HCT116 (cell line): ENCODE data around the gene USP48. TPM values are rescaled to one million over a fixed set of nuclear protein-coding genes. Genes with fewer than 3 reads are reported as not detected.

Experiments used
- ATAC-seq: fragments of 200-7000 bp; cut with Tn5 transposase; 2 replicates; pipeline ENCODE4 v1.9.1; 2020; ENCODE audit warnings: mild to moderate bottlenecking, moderate library complexity
- BruUV-seq: library from RNA; stranded (reverse); fragments of 400-500 nt; replicated peaks from 2 replicates; lab custom pipeline; 2021; lab: Mats Ljungman, UMichigan
- CTCF ChIA-PET: fragments of 300-600 bp; sonication (Branson Sonifier 250); formaldehyde crosslinking; loops from one replicate; lab custom pipeline; 2021; ENCODE audit warnings: antibody characterized with exemption; lab: Charles Lee
- POLR2A ChIA-PET: fragments of 300-600, 350-600 bp; sonication (Branson Sonifier 250); formaldehyde crosslinking; loops from one replicate; lab custom pipeline; 2021; ENCODE audit warnings: antibody characterized with exemption; lab: Charles Lee
- RAD21 ChIA-PET, 2 experiments: fragments of 300-600 bp; sonication (Branson Sonifier 250); formaldehyde crosslinking; loops; one replicate each; lab custom pipeline; 2023; ENCODE audit warnings: low total read pairs in 2 of 2; ENCODE audit not compliant: uncharacterized antibody in 2 of 2, unreplicated experiment in 2 of 2, low non-redundant PET in 1 of 2; lab: Charles Lee
- DNase-seq: peaks from one replicate; pipeline ENCODE4 v3.0.0-alpha.2; 2010; ENCODE audit warnings: low read depth, low spot score
- H2AFZ ChIP-seq: fragments of 200-600 bp; shearing (Covaris generic), sonication (generic); 2 replicates; pipeline ENCODE4 v1.6.1; 2017; ENCODE audit warnings: low read depth, mixed run types, mixed read lengths, antibody characterized with exemption, low read length; ENCODE audit not compliant: poor library complexity, severe bottlenecking
- H3K27ac ChIP-seq: 2 replicates; pipeline ENCODE4 v1.5.1; 2012; ENCODE audit warnings: low read depth, low read length
- H3K27me3 ChIP-seq: fragments of 200-600 bp; sonication (generic); 2 replicates; pipeline ENCODE4 v1.6.1; 2016; ENCODE audit warnings: mixed run types, low read length, mixed read lengths; ENCODE audit not compliant: insufficient read depth
- H3K36me3 ChIP-seq, 2 experiments: fragments of 200-500 bp in 1 of 2; fragments of 200-600 bp in 1 of 2; sonication (Bioruptor generic) in 1 of 2; sonication (generic) in 1 of 2; 2 replicates each; pipeline versions ENCODE4 v1.5.1 to v1.6.1; 2014 to 2016; ENCODE audit warnings: low read length in 2 of 2, inconsistent platforms in 1 of 2, mixed read lengths in 1 of 2, mixed run types in 1 of 2; ENCODE audit not compliant: insufficient read depth in 2 of 2, control insufficient read depth in 1 of 2
- H3K4me1 ChIP-seq, 2 experiments: fragments of 200-600 bp in 1 of 2; sonication (generic) in 1 of 2; 2 replicates each; pipeline versions ENCODE4 v1.5.1 to v1.6.1; 2012 to 2017; ENCODE audit warnings: low read length in 2 of 2, inconsistent platforms in 1 of 2, mild to moderate bottlenecking in 1 of 2, mixed read lengths in 1 of 2, mixed run types in 1 of 2, moderate library complexity in 1 of 2; ENCODE audit not compliant: insufficient read depth in 2 of 2, control insufficient read depth in 1 of 2
- H3K4me2 ChIP-seq: fragments of 200-600 bp; sonication (generic); 2 replicates; pipeline ENCODE4 v1.6.1; 2017; ENCODE audit warnings: mixed run types, low read length, mixed read lengths
- H3K4me3 ChIP-seq, 2 experiments: fragments of 200-600 bp in 1 of 2; sonication (generic) in 1 of 2; replicated peaks in 1 of 2; 2 replicates each; pipeline ENCODE4 v1.5.1; 2011 to 2016; ENCODE audit warnings: low read length in 2 of 2, control low read depth in 1 of 2, low read depth in 1 of 2, mild to moderate bottlenecking in 1 of 2, mixed read lengths in 1 of 2, mixed run types in 1 of 2
- H3K79me2 ChIP-seq: fragments of 200-600 bp; sonication (generic); 2 replicates; pipeline ENCODE4 v1.6.1; 2017; ENCODE audit warnings: mild to moderate bottlenecking, mixed run types, low read length, moderate library complexity, mixed read lengths; ENCODE audit not compliant: insufficient read depth
- H3K9ac ChIP-seq: fragments of 200-600 bp; sonication (generic); 2 replicates; pipeline ENCODE4 v1.6.1; 2016; ENCODE audit warnings: low read length, mixed read lengths
- H3K9me2 ChIP-seq: fragments of 200-600 bp; sonication (generic), shearing (Covaris generic); 2 replicates; pipeline ENCODE4 v1.6.1; 2017; ENCODE audit warnings: mixed run types, mild to moderate bottlenecking, moderate library complexity; ENCODE audit not compliant: insufficient read depth
- H3K9me3 ChIP-seq, 2 experiments: fragments of 200-500 bp in 1 of 2; fragments of 200-600 bp in 1 of 2; sonication (Bioruptor generic) in 1 of 2; sonication (generic) in 1 of 2; 2 replicates each; pipeline ENCODE4 v1.6.1; 2014 to 2017; ENCODE audit warnings: low read length in 2 of 2, mixed read lengths in 2 of 2, inconsistent platforms in 1 of 2, low read depth in 1 of 2, mild to moderate bottlenecking in 1 of 2, mixed run types in 1 of 2, moderate library complexity in 1 of 2; ENCODE audit not compliant: control insufficient read depth in 1 of 2, insufficient read depth in 1 of 2
- H4K20me1 ChIP-seq: fragments of 200-600 bp; sonication (generic), shearing (Covaris generic); 2 replicates; pipeline ENCODE4 v1.6.1; 2017; ENCODE audit warnings: mixed run types, mild to moderate bottlenecking, moderate library complexity; ENCODE audit not compliant: insufficient read depth
- ATF3 ChIP-seq: IDR thresholded peaks from 2 replicates; pipeline ENCODE4 v1.6.1; 2012
- CBX3 ChIP-seq: IDR thresholded peaks from 2 replicates; pipeline ENCODE4 v1.6.1; 2012; ENCODE audit warnings: low read depth
- CTCF ChIP-seq, 3 experiments: fragments of 200-600 bp in 1 of 3; sonication (generic) in 1 of 3; IDR thresholded peaks in 2 of 3; conservative IDR thresholded peaks in 1 of 3; 2 replicates each; pipeline ENCODE4 v1.5.1; 2012 to 2017; ENCODE audit warnings: low read depth in 2 of 3, low read length in 2 of 3, antibody characterized with exemption in 1 of 3, borderline replicate concordance in 1 of 3, control low read depth in 1 of 3, mild to moderate bottlenecking in 1 of 3, mixed read lengths in 1 of 3, mixed run types in 1 of 3, moderate library complexity in 1 of 3; ENCODE audit not compliant: insufficient read depth in 1 of 3
- EGR1 ChIP-seq: IDR thresholded peaks from 2 replicates; pipeline ENCODE4 v1.6.1; 2012; ENCODE audit warnings: low read depth
- ELF1 ChIP-seq: IDR thresholded peaks from 2 replicates; pipeline ENCODE4 v1.6.1; 2012; ENCODE audit warnings: low read depth, borderline replicate concordance
- EZH2phosphoT487 ChIP-seq: fragments of 200-600 bp; IDR thresholded peaks from 2 replicates; pipeline ENCODE4 v1.6.1; 2018; ENCODE audit warnings: antibody characterized with exemption, borderline replicate concordance
- RAD21 ChIP-seq: IDR thresholded peaks from 2 replicates; pipeline ENCODE4 v1.6.1; 2012; ENCODE audit warnings: low read depth, mild to moderate bottlenecking
- REST ChIP-seq: IDR thresholded peaks from 2 replicates; pipeline ENCODE4 v1.6.1; 2012; ENCODE audit warnings: low read depth
- SIN3A ChIP-seq: IDR thresholded peaks from 2 replicates; pipeline ENCODE4 v1.6.1; 2012; ENCODE audit warnings: low read depth
- SP1 ChIP-seq: IDR thresholded peaks from 2 replicates; pipeline ENCODE4 v1.6.1; 2012; ENCODE audit warnings: low read depth
- TCF7L2 ChIP-seq: IDR thresholded peaks from 2 replicates; pipeline ENCODE4 v1.7.0; 2011; ENCODE audit warnings: borderline replicate concordance, inconsistent platforms; ENCODE audit not compliant: insufficient read depth, insufficient read length; ENCODE audit errors: extremely low read depth
- ZNF274 ChIP-seq: fragments of 200-500 bp; sonication (Bioruptor generic); IDR thresholded peaks from 2 replicates; pipeline ENCODE4 v1.6.1; 2014; ENCODE audit warnings: mild to moderate bottlenecking, low read depth, low read length, inconsistent platforms
- intact Hi-C: fragments of 100-400 bp; cut with micrococcal nuclease; formaldehyde crosslinking; loops from 2 replicates; pipeline ENCODE4 v1.10.0; 2022
- total RNA-seq: library from RNA; stranded (reverse); gene quantifications from one replicate; pipeline ENCODE4 v1.2.1, GENCODE V29; 2021; ENCODE audit not compliant: unreplicated experiment

USP48 gene
- total RNA-seq, 1 experiment from 2014 or later = 54.8 TPM

DNA sequence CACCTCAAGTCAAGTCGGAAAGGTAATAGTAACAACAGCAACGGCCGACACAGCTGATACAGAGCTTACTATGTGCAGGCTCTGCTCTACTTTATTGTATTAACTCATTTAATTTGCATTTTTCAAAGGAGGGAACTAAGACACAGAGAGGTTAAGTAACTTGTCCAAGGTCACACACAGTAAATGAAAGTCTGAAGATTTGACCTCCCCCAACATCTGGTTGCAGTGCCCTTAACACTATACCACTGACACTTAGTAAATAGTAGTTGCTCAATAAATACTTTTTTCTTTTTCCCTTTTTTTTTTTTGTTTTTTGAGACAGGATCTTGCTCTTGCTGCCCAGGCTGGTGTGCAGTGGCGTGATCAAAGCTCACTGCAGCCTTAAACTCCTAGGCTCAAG, 153.0 kb downstream of the USP48 start:
- no peak overlapping the region for H3K27ac ChIP-seq
- intact Hi-C loops = no loop called here
- DNase-seq = no peak

More for the DNA sequence above, 153.0 kb downstream of the USP48 start:
- Histone ChIP-seq H3K4me3 (no peak overlapping the region), H3K79me2 (no peaks in the 10 kb centered on the region), H3K4me2 (no peak overlapping the region), H3K36me3 (no peaks in the 10 kb centered on the region), H4K20me1 (no peaks in the 10 kb centered on the region), H2AFZ (no peak overlapping the region), H3K4me1 (peaks cover 13 to 29% of the 10 kb centered on the region in 2 experiments), H3K9ac (no peak overlapping the region), H3K27me3 (no peaks in the 10 kb centered on the region), H3K9me2 (no peaks in the 10 kb centered on the region), H3K9me3 (no peaks in the 10 kb centered on the region)
- ChIA-PET POLR2A (no interaction called here), RAD21 (no interaction called here), CTCF (no interaction called here)
- no TSS peak for BruUV-seq
- ATAC-seq = no peak
- TF ChIP-seq SIN3A (no peak), TCF7L2 (no peak), EGR1 (no peak), CBX3 (no peak), RAD21 (no peak), REST (no peak), EZH2phosphoT487 (no peak), SP1 (no peak), CTCF (IDR thresholded peaks at IDR 0.05 in 2 of 3, conservative IDR thresholded peaks at IDR 0.05 in 1 of 3; ENCODE audit: borderline replicate concordance in 1 of 3, insufficient read depth in 1 of 3, low read depth in 2 of 3, low read length in 2 of 3) (no peak), ELF1 (no peak), ATF3 (no peak), ZNF274 (no peak)
